ENCODE measurements around the gene SLC25A47.
"Not testable (repeated sequence)": the region's sequence is repeated elsewhere in the genome, so short reads cannot be mapped to it uniquely, and the experiment has no call there.

The SLC25A47 gene

DNA sequence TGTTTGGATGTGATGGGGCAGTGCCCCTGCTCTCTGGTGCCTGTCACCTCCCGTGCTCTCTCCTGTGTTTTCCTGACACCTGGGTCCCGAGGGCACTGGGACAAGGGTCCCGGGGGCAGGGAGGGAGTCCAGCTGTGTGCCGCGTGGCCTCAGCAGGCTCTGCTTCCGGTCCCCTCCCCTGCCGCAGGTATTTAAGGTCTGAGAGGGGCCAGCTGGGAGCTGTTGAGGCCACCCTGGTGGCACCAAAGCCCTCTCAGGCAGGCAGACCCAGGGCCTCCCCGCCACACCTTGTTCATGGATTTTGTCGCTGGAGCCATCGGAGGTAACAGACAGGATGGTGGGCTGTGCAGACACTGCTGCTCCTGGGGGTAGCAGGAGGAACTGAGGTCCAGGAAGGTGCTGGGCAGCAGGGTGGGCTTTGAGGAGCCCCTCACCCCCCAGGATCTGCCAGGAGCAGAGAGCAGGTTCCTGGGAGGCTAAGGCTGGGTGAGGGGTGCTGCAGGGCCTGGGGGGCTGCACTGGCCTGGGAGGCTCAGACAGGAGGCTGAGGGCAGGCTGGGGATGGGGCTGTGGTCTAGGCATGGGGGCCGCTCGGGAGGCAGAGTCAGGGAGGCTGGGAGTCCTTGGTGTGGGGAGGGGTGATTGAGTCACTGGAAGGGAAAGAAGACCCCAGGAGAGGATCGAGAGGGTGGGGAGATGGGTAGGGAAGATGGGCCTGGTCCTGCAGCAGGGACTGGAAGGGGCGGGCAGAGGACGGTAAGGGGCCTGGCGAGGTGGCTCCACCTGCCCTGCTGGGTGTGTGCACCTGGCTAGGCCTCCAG is at the start of gene SLC25A47:
Gene SLC25A47 (plus strand): TSS at position 219 of the 821 bp plus-strand sequence. CDS start 76 bp downstream, at position 295.
- DNase-seq: no peak

GRCh38 chr14:100274250-100274649 is 48.9 kb upstream of the SLC25A47 start:
- no peak for DNase-seq

- no peak for DNase-seq
Observed at GRCh38 chr14:100275214-100275613, 47.9 kb upstream of the SLC25A47 start.

GRCh38 chr14:100278702-100279101 is 44.4 kb upstream of the SLC25A47 start:
- no peak for DNase-seq

DNA sequence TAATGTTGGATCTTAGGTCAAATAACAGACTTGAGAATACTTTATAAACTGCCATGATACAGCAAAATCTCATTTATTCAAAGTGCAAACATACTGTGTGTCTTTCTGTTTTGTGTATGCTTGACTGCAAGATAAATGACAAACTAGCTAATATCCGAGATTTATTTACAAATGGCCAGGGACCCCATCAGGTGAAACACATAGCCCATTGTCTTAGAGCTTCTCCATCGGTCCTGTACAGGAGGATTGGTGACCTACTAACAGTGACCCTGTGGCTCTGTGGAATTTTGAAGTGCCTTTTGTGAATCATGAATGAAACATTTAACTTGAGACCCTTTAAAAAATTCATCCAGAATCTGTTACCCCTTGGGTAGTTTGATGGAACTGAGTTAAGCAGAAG is 44.0 kb upstream of the SLC25A47 start:
- DNase-seq: no peak

- DNase-seq: no peak
Observed at GRCh38 chr14:100279563-100279962, 43.6 kb upstream of the SLC25A47 start.

GRCh38 chr14:100281286-100282082 is 41.7 kb upstream of the SLC25A47 start:
- no peak for DNase-seq

GRCh38 chr14:100282083-100282350 is 41.1 kb upstream of the SLC25A47 start:
- DNase-seq: no peak

GRCh38 chr14:100282766-100283419 is 40.2 kb upstream of the SLC25A47 start:
- no peak for DNase-seq

GRCh38 chr14:100283436-100283835 is 39.7 kb upstream of the SLC25A47 start:
- DNase-seq: not testable (repeated sequence)

DNA sequence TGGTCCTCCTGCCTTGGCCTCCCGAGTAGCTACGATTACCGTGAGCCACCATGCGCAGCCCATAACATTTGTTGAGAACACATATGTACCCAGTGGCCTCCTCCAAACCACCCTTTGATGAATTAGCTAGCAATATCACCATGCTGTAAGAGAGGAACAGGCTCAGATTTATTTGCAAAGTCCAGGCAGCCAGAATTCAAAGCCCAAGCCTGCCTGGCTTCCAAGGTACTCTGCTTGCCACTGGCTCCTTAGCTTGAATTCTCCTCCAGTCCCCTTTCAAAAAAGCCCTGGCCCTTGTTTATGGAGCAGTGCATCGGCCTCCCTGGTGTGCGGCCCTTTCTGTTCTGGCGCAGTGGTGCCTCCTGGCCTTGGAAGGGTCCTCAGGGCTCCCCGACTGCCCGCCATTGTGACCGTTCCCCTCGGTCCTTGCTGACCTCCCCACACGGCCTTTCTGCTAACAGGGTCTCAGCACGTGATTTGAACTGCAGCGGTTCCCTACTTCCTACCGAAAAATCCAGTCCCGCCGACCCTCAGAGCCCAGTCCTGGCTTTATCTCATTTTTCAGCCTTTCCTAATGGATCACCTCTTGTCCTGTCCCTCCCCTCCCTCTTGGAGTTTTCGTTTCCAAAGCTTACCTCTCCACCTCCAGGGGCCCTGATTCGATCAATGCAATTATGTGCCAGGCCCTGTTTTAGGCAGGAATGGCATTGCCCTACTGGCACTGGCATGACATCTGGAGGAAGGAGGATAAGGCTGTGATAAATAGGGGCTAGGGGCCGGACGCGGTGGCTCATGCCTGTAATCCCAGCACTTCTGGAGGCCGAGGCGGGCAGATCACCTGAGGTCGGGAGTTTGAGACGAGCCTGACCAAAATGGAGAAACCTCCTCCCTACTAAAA is 38.9 kb upstream of the SLC25A47 start:
- DNase-seq: no peak

DNA sequence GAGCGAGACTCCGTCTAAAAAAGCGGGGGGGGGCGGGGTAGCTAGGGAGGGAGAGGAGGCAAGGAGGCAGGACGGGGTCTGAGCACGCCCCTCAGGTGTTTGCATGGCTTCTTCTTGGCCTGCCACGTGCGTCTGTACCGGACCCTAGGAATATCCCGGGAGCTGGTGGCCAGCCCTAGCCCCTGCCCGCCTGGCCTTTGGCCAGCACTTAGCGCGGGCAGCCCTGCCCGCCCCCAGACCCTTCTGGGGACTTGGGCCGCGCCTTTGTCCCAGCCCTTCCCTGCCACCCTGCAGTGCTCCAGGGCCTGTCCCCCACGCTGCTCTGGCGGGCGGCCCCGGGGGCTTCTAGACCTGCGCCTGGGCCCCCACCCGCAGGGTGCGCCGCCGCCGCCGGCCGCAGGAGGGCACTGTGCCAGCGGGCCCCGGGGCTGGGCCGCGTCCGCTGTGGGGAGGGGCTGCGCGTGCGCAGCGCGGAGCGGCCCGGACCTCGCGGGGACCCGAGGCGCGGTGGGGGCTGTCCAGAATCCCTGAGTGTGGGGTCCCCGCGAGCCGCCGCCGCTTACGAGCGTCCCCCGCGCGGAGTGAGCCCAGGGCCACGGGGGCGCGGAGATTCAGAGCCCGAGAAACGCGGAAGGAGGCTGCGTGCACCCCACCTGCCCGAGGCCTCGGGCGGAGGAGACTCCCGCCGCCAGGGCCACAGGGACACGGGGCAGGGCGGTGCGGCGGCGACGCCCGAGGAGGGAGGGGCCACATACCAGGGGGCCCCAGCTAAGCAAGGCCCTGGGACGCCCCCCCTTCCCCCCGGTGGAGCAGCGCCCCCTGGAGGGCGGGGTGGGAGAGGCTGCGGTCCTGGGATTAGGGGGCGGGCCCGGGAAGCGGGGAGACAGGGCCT is 37.9 kb upstream of the SLC25A47 start:
- no peak for DNase-seq

DNA sequence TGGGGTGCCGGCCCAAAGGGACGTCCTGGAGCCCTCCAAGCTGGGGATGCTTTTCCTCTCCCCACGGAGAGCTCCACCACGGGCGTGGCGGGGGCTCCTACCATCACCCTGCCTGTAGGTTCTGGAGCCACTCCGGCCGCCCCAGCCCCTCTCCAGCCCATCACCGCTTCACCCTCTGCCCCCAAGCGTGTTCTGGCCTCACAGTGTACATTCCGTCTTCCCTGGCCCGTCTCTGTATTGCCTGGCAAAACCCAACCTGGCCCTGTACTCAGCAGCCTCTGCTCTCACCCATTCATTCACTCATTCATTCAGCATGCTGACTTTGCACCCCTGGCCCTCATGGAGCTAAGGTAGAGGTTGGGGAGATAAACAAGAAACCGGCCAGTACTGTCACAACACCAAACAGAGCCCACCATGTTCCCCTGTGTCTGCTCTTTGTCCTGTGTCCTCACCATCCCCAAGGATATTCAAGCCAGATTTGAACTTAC is 37.2 kb upstream of the SLC25A47 start:
- no peak for DNase-seq

GRCh38 chr14:100286484-100287191 is 36.5 kb upstream of the SLC25A47 start:
- DNase-seq: no peak

DNA sequence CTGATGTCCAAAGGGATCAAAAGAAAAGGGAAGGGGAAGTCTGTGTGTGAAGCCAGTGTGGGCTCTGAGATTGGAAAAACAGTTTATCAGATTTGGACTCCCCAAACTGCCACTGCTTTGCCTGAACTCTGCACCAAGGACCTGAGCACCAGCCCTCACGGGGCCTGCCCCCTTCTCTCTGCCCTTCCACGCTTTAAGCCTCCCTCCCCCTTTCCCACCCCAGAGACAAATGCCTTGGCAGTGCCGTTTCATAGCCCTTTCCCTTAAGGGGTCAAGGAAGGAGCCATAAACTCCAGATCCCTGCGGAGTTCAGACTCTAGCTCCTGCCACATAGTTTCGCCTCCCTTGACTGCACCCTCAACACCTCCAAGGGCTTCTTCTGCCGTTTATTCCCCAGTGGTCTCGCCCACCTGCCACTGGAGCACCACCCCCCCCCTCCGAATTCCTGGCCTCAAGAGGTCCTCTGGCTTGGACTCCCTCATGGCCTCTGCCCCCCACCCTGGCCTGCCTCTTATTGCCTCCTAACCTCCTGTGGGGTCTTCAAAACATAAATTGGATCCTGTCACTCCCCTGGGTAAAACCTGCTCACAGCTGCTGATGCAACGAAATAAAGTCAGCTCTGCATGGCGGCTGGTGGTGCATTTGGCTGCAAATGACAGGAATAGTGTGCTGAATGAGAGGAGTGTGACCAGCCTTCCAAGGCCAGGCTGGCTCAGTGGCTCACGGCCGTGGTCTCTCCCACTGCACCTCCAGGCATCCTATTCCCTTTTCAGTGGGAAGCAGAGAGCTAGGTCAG is 35.7 kb upstream of the SLC25A47 start:
- DNase-seq: no peak

DNA sequence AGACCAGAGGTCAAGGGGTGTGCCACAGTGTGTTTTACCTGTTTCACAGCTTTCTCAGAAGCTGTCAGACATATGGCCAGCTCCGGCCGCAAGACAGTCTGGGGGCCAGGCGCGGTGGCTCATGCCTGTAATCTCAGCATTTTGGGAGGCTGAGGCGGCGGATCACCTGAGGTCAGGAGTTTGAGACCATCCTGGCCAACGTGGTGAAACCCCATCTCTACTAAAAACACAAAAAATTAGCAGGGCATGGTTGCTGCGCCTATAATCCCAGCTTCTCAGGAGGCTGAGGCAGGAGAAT is 35.2 kb upstream of the SLC25A47 start:
- DNase-seq: not testable (repeated sequence)

- DNase-seq: no peak
Observed at GRCh38 chr14:100288382-100289185, 34.6 kb upstream of the SLC25A47 start.

DNA sequence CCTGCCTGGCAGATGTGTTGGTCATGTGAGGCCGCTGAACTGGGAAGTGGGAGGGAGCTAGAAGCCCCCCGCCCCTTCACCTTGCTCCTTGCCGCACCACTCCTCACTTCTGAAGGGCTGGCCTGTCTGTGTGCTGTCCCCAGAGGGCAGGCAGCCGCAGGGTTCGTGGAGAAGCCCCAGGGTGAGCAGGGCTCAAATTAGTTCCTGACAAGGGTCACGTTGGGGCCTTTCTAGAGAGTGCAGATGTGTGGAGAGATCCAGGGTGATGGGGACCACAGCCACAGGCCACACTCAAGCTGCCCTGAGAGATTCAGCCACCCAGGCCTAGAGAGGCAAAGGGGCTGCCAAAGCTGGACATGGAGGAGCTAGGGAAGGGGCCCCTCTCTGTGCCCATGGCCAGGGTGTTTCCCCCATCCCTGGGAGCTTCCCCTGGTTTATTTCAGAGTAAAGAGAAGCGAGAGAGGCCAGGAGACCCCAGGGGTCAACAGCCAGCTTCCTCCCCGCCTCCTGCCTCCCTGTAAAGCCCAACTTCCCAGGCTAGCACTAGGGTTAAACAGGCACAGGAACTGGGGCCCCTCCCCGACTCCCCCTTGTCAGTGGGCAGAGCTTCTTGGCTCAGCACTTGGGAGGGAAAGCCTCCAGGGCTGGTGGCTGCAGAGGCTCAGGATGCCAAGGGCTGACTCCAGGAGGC is 33.1 kb upstream of the SLC25A47 start:
- no peak for DNase-seq

Data from NCI-H446 treated with DMSO at 0.1 percent for 48 hours (cell line).